ENCODE results near the gene STAT5A. TPM values are rescaled to one million over a fixed set of nuclear protein-coding genes. Genes with fewer than 3 reads are reported as not detected.
A peak's percentile ranks its signal among the peaks of the same experiment; 100 is the strongest.

Gene STAT5A
- total and polyA plus RNA-seq, 9 of the 15 experiments (the other 6 are each of a cell fraction or from before 2014, with no cell fraction given), result 79.9 to 415 (median 196) TPM

GRCh38 chr17:42309986-42310786 lies 21.9 kb downstream of the STAT5A start (continued):
- TF ChIP-seq, protein P1, sequence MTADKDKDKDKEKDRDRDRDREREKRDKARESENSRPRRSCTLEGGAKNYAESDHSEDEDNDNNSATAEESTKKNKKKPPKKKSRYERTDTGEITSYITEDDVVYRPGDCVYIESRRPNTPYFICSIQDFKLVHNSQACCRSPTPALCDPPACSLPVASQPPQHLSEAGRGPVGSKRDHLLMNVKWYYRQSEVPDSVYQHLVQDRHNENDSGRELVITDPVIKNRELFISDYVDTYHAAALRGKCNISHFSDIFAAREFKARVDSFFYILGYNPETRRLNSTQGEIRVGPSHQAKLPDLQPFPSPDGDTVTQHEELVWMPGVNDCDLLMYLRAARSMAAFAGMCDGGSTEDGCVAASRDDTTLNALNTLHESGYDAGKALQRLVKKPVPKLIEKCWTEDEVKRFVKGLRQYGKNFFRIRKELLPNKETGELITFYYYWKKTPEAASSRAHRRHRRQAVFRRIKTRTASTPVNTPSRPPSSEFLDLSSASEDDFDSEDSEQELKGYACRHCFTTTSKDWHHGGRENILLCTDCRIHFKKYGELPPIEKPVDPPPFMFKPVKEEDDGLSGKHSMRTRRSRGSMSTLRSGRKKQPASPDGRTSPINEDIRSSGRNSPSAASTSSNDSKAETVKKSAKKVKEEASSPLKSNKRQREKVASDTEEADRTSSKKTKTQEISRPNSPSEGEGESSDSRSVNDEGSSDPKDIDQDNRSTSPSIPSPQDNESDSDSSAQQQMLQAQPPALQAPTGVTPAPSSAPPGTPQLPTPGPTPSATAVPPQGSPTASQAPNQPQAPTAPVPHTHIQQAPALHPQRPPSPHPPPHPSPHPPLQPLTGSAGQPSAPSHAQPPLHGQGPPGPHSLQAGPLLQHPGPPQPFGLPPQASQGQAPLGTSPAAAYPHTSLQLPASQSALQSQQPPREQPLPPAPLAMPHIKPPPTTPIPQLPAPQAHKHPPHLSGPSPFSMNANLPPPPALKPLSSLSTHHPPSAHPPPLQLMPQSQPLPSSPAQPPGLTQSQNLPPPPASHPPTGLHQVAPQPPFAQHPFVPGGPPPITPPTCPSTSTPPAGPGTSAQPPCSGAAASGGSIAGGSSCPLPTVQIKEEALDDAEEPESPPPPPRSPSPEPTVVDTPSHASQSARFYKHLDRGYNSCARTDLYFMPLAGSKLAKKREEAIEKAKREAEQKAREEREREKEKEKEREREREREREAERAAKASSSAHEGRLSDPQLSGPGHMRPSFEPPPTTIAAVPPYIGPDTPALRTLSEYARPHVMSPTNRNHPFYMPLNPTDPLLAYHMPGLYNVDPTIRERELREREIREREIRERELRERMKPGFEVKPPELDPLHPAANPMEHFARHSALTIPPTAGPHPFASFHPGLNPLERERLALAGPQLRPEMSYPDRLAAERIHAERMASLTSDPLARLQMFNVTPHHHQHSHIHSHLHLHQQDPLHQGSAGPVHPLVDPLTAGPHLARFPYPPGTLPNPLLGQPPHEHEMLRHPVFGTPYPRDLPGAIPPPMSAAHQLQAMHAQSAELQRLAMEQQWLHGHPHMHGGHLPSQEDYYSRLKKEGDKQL (CRISPR knock-in tag; IDR thresholded peaks at IDR 0.05; ENCODE audit: borderline replicate concordance), result no peak
- TF ChIP-seq PHTF2 (CRISPR knock-in tag; IDR thresholded peaks at IDR 0.05), result no peak
- TF ChIP-seq ILK (tag; IDR thresholded peaks at IDR 0.05; ENCODE audit: borderline replicate concordance, low read depth), result no peak
- TF ChIP-seq ZNF134 (CRISPR knock-in tag; conservative IDR thresholded peaks at IDR 0.05), result no peak
- no peak for TF ChIP-seq ZNF586 (CRISPR knock-in tag; conservative IDR thresholded peaks at IDR 0.05)
- no peak for TF ChIP-seq ZNF398 (CRISPR knock-in tag; IDR thresholded peaks at IDR 0.05)
- TF ChIP-seq, protein P2, sequence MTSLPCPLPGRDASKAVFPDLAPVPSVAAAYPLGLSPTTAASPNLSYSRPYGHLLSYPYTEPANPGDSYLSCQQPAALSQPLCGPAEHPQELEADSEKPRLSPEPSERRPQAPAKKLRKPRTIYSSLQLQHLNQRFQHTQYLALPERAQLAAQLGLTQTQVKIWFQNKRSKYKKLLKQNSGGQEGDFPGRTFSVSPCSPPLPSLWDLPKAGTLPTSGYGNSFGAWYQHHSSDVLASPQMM (CRISPR knock-in tag; IDR thresholded peaks at IDR 0.05), result no peak
- TF ChIP-seq CREM (IDR thresholded peaks at IDR 0.05; ENCODE audit: low read depth), result no peak
- no peak for TF ChIP-seq TSC22D4 (tag; IDR thresholded peaks at IDR 0.05)
- TF ChIP-seq ETV6 (IDR thresholded peaks at IDR 0.05; ENCODE audit: borderline replicate concordance in 1 of 2, low read depth in 2 of 2, low read length in 1 of 2), result no peak
- no peak for TF ChIP-seq ETV6 (CRISPR knock-in tag; IDR thresholded peaks at IDR 0.05; ENCODE audit: borderline replicate concordance)
- TF ChIP-seq HNRNPK (IDR thresholded peaks at IDR 0.05; ENCODE audit: low read depth, low read length, poor library complexity, severe bottlenecking), result no peak
- TF ChIP-seq SAFB2 (IDR thresholded peaks at IDR 0.05; ENCODE audit: borderline replicate concordance, low read depth, low read length, severe bottlenecking), result no peak
- no peak for TF ChIP-seq ZNF124 (CRISPR knock-in tag; IDR thresholded peaks at IDR 0.05)
- no peak for TF ChIP-seq EWSR1 (IDR thresholded peaks at IDR 0.05; ENCODE audit: borderline replicate concordance, low read depth, partially characterized antibody)
- no peak for TF ChIP-seq KLF6 (CRISPR knock-in tag; IDR thresholded peaks at IDR 0.05; ENCODE audit: borderline replicate concordance)
- no peak for TF ChIP-seq EGR1 (conservative IDR thresholded peaks at IDR 0.05)
- TF ChIP-seq NFE2 (IDR thresholded peaks at IDR 0.05; ENCODE audit: low read depth), result no peak
- TF ChIP-seq TCF7 (IDR thresholded peaks at IDR 0.05; ENCODE audit: borderline replicate concordance), result no peak
- TF ChIP-seq POLR2G (IDR thresholded peaks at IDR 0.05; ENCODE audit: low read depth, low read length), result peak; percentile 63
- TF ChIP-seq SRSF3 (IDR thresholded peaks at IDR 0.05; ENCODE audit: insufficient read depth, low read length), result no peak

Data from K562 (cell line).